Kidney glomerular epithelial cell (primary cell): ENCODE measurements around the gene CD99L2.

Experiments used
- DNase-seq: peaks from one replicate; lab custom pipeline; 2025; lab: John Stamatoyannopoulos, UW

CD99L2 gene

DNA sequence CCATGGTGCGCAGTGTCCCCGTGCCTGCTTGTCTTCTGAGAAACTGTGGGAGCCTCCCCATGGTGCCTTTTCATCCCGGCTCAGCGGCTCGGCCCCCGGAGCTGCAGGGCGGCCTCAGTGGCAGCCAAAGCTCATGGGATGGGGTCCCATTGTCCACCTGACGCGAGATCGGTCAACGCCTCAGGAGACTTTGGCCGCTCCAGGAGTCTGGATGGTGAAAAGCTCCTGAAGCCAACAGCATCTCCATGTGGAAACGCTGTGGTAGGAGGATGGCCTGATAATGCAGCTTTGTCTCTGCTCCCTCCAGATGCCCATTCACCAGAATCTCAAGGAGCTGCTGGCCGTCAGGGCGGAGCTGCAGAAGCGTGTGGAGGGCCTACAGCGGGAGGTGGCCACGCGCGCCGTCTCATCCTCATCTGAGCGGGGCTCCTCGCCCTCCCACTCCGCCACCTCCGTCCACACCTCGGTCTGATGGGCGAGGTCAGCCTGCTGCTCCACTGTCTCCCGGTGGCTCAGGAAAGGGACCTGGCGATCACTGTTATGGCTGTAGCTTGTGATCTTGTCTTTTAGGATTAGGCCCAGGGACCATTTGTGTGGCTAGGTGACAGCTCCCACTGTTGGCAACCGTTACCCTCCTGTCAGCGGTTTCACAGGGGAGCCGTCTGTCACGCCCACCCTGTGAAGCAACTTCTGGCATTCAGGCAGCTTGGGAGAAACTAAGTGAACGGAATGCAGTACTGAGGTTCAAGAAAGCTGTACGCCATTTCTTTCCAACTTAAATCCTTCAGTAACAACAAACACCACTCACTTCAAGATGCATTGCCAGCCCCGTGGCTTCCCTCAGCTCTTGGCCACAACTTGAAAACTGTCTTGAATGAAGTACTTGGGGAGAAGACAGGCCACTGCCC is 136.0 kb downstream of the CD99L2 start:
- no peak for DNase-seq

DNA sequence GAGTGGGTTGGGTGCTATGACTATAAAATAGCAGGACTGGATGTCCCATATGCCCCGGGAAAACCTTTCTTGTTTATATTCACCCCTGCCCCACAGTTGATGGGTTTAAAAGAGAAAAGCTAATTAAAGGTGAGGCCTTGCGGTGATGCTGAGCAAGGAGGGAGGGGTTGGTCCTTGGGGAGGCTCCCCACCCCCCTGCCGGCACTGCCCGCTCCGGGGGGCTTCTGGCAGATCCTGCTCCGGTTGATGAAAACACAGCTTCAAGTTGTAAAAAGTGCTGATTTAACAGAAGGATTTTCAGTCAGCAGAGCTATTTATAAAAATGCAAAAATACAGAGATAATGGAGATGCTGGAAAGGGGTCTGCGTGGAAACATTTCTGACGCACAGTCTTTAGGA is 136.7 kb downstream of the CD99L2 start:
- no peak for DNase-seq

DNA sequence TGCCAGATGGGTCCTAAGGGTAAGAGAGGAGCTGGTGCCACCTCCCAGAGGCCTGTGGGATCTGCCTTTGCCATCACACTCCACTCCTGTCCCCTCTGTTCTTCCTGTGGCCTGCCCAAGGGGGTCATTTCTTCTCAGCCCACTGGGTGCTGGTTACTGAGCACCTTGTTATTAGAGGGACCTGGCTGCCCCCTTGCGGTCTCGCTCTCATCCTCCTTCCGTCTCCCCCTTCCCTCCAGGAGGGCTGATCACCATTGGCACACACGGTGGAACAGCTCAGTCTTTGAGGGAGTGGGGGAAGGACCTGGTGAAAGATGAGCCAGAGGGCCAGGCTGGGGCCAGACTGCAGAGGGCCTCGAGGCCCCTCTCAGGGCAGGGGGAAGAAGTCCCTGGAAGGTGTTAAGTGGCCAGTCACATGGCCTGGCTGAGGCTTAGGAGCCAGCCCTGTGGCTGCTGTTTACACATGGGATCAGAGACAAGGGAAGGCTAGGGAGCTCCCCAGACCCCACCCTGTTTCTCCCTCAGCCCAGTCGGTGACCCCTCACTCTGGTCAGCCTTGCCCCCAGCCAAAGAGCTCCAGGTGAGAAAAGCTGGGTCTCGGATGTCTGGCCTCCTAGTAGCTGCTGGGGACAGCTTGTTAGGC is 137.2 kb downstream of the CD99L2 start:
- no peak for DNase-seq

DNA sequence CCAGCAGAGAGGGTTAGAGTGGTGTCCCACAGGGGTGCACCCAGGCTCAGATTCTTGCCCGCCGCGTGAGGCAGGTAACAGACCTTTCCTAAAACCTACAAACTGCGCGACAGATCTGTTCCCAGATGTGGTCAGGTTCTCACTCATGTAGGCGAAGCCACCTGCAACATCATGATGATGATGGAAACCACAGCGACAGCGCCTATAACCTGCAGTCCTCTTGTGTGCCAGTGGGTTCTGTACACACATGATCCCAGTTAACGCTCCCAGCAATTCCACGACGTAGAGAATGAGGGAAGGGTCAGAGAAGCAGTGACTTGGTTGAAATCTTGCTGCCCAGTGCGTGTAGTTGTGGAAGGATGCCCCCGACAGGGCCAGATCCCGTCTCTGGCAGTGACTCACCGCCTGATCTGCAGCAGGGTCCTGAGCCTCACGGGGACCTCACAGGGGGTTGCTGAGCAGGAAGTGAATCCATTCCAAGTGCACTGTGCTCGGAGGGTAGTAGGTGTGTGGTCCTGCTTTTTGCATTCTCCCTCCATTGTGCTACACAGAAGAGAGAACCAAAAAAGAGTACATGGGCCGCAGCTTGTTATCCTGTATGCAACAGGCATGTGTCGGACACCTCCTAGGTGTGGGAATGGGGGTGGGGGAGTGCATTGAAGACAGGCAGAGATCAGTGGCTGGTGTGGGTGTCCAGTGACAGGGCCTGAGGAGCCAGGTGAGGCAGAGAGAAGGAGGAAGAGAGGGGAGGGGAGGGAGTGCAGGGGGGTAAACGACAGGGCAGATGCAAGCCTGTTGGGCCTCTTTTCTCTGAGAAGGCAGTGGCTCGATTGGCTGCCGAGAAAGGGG is 138.7 kb downstream of the CD99L2 start:
- no peak for DNase-seq

DNA sequence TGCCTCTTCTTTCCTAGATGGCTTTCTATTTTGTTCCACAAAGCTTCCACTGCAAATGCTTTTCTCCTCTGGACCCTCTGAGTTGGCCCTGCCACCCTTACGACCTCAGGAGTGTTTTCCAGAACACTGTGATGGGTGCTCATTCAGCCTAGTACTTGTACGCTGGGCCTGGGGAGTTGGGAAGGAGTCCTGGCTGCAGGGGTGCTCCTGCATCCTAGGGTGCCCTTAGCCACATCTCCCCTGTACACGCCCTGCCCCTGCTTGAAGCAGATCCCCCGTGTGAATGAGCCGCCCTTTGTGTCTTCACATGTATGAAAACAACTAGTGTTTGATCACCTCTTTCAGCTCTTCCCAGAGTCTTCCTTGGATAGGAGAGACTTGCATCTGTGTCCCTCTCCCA is 141.1 kb downstream of the CD99L2 start:
- no peak for DNase-seq

DNA sequence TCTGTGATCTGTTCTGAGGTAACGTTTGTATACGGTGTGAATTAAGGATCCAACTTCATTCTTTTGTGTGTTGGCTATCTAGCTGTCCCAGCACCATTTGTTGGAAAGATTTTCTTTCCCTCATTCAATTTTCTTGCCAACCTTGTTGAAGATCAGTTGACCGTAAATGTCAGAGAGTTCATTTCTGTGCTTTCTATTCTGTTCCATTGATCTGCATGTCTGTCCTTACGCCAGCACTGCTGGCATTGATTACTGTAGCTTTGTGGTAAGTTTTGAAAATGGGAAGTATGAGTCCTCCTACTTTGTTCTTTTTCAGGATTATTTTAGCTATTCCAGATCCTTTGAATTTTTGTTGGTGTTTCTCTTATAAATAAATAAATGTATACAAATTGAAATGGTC is 144.5 kb downstream of the CD99L2 start:
- DNase-seq, result no peak

DNA sequence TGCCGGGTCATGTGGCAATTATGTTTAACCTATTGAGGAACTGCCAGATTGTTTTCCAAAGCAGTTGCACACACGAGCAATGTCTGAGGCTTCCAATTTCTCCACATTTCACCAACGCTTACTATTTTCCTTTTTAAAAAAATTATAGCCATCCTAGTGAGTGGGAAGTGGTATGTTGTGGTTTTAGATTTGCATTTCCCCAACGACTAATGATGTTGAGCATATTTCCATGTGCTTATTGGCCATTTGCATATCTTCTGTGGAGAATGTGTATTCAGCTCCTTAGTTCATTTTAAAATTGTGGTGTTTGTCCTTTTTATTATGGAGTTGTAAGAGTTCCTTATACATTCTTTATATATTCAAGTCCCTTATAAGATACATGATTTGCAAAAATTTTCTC is 145.1 kb downstream of the CD99L2 start:
- DNase-seq, result no peak

DNA sequence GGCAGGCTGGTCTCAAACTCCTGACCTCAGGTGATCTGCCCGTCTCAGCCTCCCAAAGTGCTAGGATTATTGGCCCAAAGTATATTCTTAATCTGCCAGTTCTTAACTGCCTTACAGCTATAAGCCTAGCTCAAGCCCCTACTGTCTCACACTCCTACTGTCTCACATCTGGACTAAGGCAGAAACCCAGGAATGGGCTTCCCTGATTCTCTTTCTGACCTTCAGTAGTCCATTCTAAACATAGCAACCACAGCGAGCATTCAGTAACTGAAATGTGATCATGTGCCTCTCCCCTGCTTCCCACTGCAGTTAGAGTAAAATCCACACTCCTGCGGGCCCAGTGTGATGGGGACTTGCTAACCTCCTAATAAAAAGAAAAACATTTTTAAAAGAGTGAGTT is 146.3 kb downstream of the CD99L2 start:
- DNase-seq, result no peak

DNA sequence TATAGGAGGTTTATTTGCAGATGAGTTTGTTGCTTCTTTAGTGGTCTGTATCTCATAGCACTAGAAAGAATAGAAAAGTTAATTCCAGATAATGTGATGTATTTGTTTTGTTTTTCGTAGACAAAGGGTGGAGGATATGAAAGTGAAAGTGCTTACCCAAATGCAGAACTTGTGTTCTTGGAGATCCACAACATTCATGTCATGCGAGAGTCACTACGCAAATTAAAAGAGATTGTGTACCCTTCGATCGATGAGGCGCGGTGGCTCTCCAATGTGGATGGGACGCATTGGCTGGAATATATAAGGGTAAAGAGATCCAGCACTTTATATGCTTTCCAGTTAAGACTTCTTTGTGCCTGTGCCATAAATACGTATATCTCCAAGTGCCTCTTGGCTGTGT is 162.0 kb downstream of the CD99L2 start:
- no peak for DNase-seq

DNA sequence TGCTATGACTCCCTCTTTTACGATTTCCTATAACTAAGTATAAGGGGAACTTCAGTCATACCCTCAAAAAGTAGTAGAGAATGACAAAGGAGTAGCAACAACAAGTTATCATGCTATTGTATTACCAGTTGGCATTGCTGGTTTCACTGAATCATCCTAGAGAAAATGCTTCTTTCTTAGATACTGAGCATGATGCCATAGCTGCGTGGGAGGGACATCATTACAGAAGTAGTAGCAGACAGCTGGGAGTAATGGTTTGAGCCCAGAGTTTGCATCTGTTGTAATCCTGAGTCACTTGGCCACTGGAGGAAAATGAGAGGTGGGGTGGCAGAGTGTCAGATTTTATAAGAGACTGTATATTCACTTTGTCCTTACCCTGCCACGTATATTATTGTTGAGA is 166.7 kb downstream of the CD99L2 start:
- DNase-seq, result peak; percentile 36

DNA sequence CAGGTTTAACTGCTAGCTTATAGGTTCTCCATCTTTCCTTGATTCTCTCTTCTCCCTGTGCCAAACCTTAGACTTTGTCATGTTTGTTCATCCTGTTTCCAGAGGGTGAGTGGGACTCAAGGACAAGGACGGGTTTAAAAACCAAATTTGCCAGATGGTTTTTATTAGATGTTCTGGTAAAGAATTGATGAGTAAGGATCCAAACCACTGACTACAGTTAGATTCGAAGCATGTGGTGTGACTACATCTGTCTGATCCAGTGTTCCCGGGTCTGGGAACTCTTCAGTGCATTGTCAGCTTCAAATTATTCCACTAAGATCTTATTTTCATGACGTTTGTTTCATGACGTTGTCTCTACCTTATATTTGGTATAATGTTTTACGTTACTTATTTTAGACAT is 167.7 kb downstream of the CD99L2 start:
- DNase-seq, result no peak

DNA sequence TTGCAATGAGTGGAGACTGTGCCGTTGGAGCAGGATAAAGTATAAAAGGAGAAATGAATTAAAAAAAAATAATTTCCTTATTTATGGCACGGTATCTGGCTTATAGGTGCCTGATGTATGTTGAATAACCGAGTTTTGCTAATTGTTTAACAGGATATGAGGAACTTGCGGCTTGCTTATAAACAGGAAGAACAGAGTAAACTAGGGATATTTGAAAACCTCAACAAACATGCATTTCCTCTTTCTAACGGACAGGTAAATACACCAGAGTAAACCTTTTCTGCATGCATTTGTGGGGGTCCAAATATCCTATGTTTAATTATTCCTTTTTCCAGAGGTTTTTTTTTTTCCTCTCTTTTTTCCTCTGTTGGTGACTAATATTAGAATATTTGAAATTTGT is 168.5 kb downstream of the CD99L2 start:
- no peak for DNase-seq

DNA sequence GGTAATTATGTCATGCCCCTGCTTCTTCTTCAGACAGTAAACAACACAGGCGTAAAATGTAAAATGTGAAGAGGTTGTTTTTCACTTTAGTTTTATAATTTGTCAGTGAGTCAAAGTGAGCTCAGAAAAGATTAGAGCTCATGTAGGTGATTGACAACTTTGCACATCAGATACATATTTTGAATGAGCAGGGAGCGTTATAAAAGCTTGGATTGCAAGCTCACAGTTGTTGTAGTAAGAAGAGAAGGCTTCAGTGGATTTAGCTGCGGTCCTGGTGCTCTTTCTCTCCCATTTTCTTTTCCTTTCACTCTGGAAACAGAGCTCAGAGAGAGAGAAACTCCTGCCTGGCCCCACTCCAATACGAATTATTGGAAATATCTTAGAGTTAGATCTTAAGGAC is 178.8 kb downstream of the CD99L2 start:
- DNase-seq, result no peak
